ENCODE results near the gene SLIT1. TPM values are rescaled to one million over a fixed set of nuclear protein-coding genes. Genes with fewer than 3 reads are reported as not detected.

SLIT1 gene
- total and polyA plus RNA-seq, 7 donors: 0.04 to 0.30 (median 0.08) TPM

DNA sequence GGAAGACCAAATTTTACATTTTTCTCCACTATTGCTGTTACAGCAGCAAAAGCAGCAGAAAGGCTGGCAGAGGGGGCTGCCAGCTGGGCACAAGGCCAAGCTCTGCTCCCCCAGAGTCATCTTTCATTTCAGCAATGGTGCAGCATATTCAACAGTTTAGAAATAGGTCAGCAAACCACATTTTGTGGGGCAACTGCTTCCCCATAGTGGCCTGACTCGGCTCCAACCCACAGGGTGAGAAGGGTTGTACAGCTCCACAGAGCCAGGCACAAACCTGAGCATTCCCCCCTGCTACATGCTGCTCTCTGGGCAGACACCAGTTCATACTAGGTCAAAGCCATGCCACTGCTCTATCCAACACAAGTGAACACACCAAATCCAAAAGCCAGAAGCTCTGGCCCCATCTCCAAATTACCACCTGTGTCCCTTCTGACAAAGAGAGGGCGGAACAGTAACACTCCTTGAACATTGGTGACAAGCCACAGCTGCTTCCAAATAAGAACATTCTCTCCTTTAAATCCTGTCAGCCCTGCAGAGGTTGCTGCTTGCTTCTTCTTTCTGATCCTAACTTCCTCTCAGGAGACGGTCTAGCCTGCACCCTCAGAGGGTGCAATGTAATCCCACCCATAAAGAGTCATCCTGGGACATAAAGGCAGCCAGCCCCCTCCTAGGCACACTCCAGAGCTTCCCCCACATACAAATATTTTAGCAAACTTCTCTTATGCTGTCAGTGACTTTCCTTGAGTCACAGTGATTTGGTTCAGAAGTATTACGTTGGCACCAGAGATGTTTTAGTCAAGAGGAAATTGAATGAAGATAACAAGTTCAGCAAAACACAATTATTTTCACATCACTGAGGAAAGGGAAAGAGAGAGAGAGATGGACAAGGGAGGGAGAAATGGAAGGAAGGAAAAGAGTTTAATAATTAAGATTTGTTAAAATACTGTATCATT lies 39.0 kb upstream of the SLIT1 start:
- Histone ChIP-seq H3K4me1 (no peaks in the 10 kb centered on the region), H3K4me3 (no peak overlapping the region), H3K36me3 (ENCODE audit: insufficient read depth in 1 of 2, low read depth in 1 of 2) (peaks cover 4 to 43% of the 10 kb centered on the region in 2 donors), H3K9me3 (no peaks in the 10 kb centered on the region), H3K27me3 (ENCODE audit: insufficient read depth in 3 of 3, low read length in 2 of 3) (no peaks in the 10 kb centered on the region), H3K27ac (no peak overlapping the region)
- TF ChIP-seq, protein P1, sequence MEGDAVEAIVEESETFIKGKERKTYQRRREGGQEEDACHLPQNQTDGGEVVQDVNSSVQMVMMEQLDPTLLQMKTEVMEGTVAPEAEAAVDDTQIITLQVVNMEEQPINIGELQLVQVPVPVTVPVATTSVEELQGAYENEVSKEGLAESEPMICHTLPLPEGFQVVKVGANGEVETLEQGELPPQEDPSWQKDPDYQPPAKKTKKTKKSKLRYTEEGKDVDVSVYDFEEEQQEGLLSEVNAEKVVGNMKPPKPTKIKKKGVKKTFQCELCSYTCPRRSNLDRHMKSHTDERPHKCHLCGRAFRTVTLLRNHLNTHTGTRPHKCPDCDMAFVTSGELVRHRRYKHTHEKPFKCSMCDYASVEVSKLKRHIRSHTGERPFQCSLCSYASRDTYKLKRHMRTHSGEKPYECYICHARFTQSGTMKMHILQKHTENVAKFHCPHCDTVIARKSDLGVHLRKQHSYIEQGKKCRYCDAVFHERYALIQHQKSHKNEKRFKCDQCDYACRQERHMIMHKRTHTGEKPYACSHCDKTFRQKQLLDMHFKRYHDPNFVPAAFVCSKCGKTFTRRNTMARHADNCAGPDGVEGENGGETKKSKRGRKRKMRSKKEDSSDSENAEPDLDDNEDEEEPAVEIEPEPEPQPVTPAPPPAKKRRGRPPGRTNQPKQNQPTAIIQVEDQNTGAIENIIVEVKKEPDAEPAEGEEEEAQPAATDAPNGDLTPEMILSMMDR (IDR thresholded peaks at IDR 0.05): no peak
- intact Hi-C loops (cut with DNase I): no loop called here
- WGBS, 3 donors: 83 to 95% (median 87%) methylated on average over 4 of the region's 4 CpGs
- DNase-seq: no peak
- no peak for ATAC-seq

DNA sequence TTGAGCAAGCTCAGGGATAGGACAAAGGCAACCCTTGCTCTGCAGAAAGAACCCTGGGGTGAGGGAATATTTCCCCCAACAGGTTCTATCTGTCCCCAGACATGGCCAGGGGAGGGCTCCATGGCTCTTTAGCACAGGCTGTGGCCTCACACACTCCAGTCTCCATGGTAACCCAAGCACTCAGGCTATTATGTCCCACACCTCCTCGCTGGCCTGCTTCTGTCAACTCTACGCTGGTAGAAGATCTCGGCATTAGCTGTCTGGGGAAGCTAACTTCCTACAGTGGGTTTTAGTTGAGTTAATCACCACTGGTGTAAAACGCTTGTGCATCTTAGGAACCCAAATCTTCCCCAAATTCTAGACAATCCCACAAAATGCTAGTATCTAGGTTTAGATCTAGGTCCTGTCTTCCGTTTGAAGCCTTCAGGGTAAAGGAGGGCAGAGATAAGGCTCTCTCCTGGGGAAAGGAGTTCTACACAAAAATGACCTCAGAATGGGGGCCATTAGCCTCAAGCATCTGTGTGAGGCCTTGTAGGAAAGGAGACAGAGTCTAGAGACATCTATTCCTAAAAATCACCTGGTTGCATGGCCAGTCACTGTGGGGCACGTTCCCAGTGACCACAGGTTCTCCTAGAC lies 36.7 kb upstream of the SLIT1 start:
- no peaks in the 10 kb centered on the region for H3K9me3 ChIP-seq
- ATAC-seq: no peak

DNA sequence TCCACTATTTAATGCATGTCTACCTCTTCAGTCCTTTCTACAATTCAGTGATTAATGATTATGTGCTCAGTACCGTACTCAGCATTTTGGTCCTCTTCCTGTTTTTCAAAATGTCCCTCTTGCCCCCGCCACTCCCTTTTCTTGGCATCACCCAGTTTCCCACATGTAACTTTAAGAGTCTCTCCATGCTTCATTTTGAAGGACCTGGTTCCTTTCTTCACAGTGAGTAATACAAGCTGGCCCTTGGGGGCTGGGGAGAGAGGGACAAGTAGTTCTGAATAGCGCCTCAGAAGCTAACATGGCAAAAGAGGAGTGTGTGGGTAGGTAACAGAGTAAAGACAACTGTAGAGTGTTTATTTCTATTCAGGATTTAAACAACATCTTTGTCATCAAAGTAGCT lies 34.6 kb upstream of the SLIT1 start:
- H3K36me3 ChIP-seq (ENCODE audit: insufficient read depth in 1 of 2, low read depth in 1 of 2): peaks cover 0 to 6% of the 10 kb centered on the region in 2 donors
- no peaks in the 10 kb centered on the region for H3K4me1 ChIP-seq
- H3K9me3 ChIP-seq: no peaks in the 10 kb centered on the region
- WGBS, 3 donors: 90 to 95% (median 93%) methylated on average over 3 of the region's 3 CpGs
- TF ChIP-seq, protein P1 (IDR thresholded peaks at IDR 0.05): no peak
- intact Hi-C loops (cut with DNase I): no loop called here
- H3K27ac ChIP-seq: no peak overlapping the region
- ATAC-seq: no peak
- H3K27me3 ChIP-seq (ENCODE audit: insufficient read depth in 3 of 3, low read length in 2 of 3): no peaks in the 10 kb centered on the region
- no peak for DNase-seq
- no peak overlapping the region for H3K4me3 ChIP-seq

More for the DNA sequence above, 36.7 kb upstream of the SLIT1 start:
- DNase-seq: no peak
- no peaks in the 10 kb centered on the region for H3K4me1 ChIP-seq
- intact Hi-C loops (cut with DNase I): no loop called here
- WGBS, 3 donors: 94 to 96% (median 95%) methylated on average over 6 of the region's 6 CpGs
- TF ChIP-seq, protein P1 (IDR thresholded peaks at IDR 0.05): no peak
- H3K27ac ChIP-seq: no peak overlapping the region
- peaks cover 0 to 21% of the 10 kb centered on the region in 2 donors for H3K36me3 ChIP-seq (ENCODE audit: insufficient read depth in 1 of 2, low read depth in 1 of 2)
- no peak overlapping the region for H3K4me3 ChIP-seq
- H3K27me3 ChIP-seq (ENCODE audit: insufficient read depth in 3 of 3, low read length in 2 of 3): no peaks in the 10 kb centered on the region

DNA sequence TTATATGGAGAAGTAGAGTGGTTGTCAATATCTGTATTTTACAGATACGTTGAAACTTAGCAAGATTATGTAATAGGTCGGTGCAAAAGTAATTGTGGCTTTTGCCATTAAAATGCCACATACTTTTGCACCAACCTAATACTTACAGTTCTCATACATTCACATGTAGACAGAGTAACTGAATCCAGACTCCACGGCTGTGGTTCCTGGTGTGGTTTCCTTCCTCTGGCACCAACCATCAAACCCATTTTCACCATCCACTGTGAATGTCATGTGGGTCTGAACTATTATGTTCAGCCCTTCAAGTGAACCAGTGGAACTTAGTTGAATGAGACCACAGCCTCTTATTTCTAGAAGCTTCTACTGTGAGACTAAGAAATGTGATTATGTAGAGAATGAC lies 31.5 kb upstream of the SLIT1 start:
- TF ChIP-seq, protein P1 (IDR thresholded peaks at IDR 0.05): no peak
- Histone ChIP-seq H3K27me3 (ENCODE audit: insufficient read depth in 3 of 3, low read length in 2 of 3) (no peaks in the 10 kb centered on the region), H3K4me1 (no peaks in the 10 kb centered on the region), H3K4me3 (no peak overlapping the region), H3K9me3 (no peaks in the 10 kb centered on the region), H3K36me3 (ENCODE audit: insufficient read depth in 1 of 2, low read depth in 1 of 2) (no peaks in the 10 kb centered on the region), H3K27ac (no peak overlapping the region)
- ATAC-seq (no peak), DNase-seq (no peak)
- intact Hi-C loops (cut with DNase I): no loop called here
- 68 to 80% (median 77%) methylated on average over 3 of the region's 3 CpGs for WGBS, 3 donors
